GM23248 (cell line): ENCODE data around the gene NBDY. TPM values are rescaled to one million over a fixed set of nuclear protein-coding genes. Genes with fewer than 3 reads are reported as not detected.

Source experiments
- DNase-seq: peaks from one replicate; pipeline ENCODE4 v3.0.0-alpha.2; 2015
- H2AFZ ChIP-seq: fragments of 200-600 bp; sonication (generic); 2 replicates; pipeline ENCODE4 v1.6.1; 2016; ENCODE audit warnings: antibody characterized with exemption
- H3F3A ChIP-seq: fragments of 200-600 bp; sonication (generic); 2 replicates; pipeline ENCODE4 v1.6.1; 2016; ENCODE audit warnings: mild to moderate bottlenecking, antibody characterized with exemption, mixed run types; ENCODE audit not compliant: insufficient read depth
- H3K27ac ChIP-seq: fragments of 200-600 bp; sonication (generic); 2 replicates; pipeline ENCODE4 v1.5.1; 2016; ENCODE audit warnings: mild to moderate bottlenecking
- H3K27me3 ChIP-seq: fragments of 200-600 bp; sonication (generic); replicated peaks from 2 replicates; pipeline ENCODE4 v1.6.1; 2016; ENCODE audit warnings: mild to moderate bottlenecking; ENCODE audit not compliant: insufficient read depth
- H3K36me3 ChIP-seq: fragments of 200-600 bp; sonication (generic); 2 replicates; pipeline ENCODE4 v1.6.1; 2016; ENCODE audit warnings: low read depth, mild to moderate bottlenecking
- H3K4me1 ChIP-seq: fragments of 200-600 bp; sonication (generic); 2 replicates; pipeline ENCODE4 v1.6.1; 2016; ENCODE audit warnings: mild to moderate bottlenecking; ENCODE audit not compliant: insufficient read depth
- H3K4me2 ChIP-seq: fragments of 200-600 bp; sonication (generic); one replicate; pipeline ENCODE4 v1.6.1; 2016; ENCODE audit warnings: mild to moderate bottlenecking; ENCODE audit not compliant: unreplicated experiment
- H3K4me3 ChIP-seq: fragments of 200-600 bp; sonication (generic); 2 replicates; pipeline ENCODE4 v1.5.1; 2016; ENCODE audit warnings: mild to moderate bottlenecking
- H3K79me2 ChIP-seq: fragments of 200-600 bp; sonication (generic); 2 replicates; pipeline ENCODE4 v1.6.1; 2016; ENCODE audit warnings: mild to moderate bottlenecking; ENCODE audit not compliant: insufficient read depth
- H3K9ac ChIP-seq: fragments of 200-600 bp; sonication (generic); 2 replicates; pipeline ENCODE4 v1.6.1; 2016; ENCODE audit warnings: mild to moderate bottlenecking
- H3K9me2 ChIP-seq: fragments of 200-600 bp; sonication (generic); 2 replicates; pipeline ENCODE4 v1.6.1; 2016; ENCODE audit warnings: mixed run types, mild to moderate bottlenecking, moderate library complexity; ENCODE audit not compliant: insufficient read depth
- H3K9me3 ChIP-seq: fragments of 200-600 bp; sonication (generic); one replicate; pipeline ENCODE4 v1.6.1; 2017; ENCODE audit warnings: low read depth
- H4K20me1 ChIP-seq: fragments of 200-600 bp; sonication (generic); 2 replicates; pipeline ENCODE4 v1.6.0; 2016; ENCODE audit not compliant: insufficient read depth
- EZH2 ChIP-seq: fragments of 200-600 bp; sonication (generic); IDR thresholded peaks from 2 replicates; pipeline ENCODE4 v1.6.1; 2018; ENCODE audit warnings: antibody characterized with exemption, mild to moderate bottlenecking; ENCODE audit not compliant: insufficient read depth, poor library complexity, severe bottlenecking
- EZH2phosphoT487 ChIP-seq: fragments of 200-600 bp; sonication (generic); IDR thresholded peaks from 2 replicates; pipeline ENCODE4 v1.6.1; 2018; ENCODE audit warnings: antibody characterized with exemption, moderate library complexity, mild to moderate bottlenecking, low read depth; ENCODE audit not compliant: insufficient read depth
- WGBS, 2 experiments: methylation state at CpG; one replicate each; pipeline ENCODE4 v1.1.6; 2015 to 2017; ENCODE audit warnings: low lambda C conversion rate in 2 of 2, low coverage in 1 of 2; ENCODE audit errors: missing lambda C conversion rate in 2 of 2; 5-methylcytosine and 5-hydroxymethylcytosine counted together
- in situ Hi-C: fragments of 300-500 bp; cut with MboI; formaldehyde crosslinking; loops from 2 replicates; pipeline ENCODE4 v1.15.0; 2020
- polyA plus RNA-seq: library from polyadenylated mRNA; unstranded; fragments of >200 nt; fragmentation: Nextera tagmentation; extraction: Ambion mirVana; gene quantifications from 2 replicates; pipeline ENCODE4 v1.2.1, GENCODE V29; 2016
- total RNA-seq: library from RNA; depleted of rRNA; stranded (reverse); fragments of >200 nt; shearing (Covaris generic); gene quantifications from 2 replicates; pipeline ENCODE4 v1.2.3, GENCODE V29; 2014; rRNA removed

Gene NBDY
- total and polyA plus RNA-seq, 2 experiments from 2014 or later = 8.5 to 193 TPM

DNA sequence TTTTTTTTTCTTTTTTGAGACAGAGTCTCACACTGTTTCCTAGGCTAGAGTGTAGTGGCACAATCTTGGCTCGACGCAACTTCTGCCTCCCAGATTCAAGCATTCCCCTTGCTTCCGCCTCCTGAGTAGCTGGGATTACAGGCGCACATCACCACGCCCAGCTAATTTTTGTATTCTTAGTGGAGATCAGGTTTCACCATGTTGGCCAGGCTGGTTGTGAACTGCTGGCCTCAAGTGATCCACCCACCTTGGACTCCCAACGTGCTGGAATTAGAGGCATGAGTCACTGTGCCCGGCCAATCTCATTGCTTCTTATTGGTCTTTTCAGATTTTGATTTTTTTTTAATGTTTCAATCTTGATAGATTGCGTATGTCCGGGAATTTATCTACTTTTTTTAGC is 124.4 kb downstream of the NBDY start:
- Histone ChIP-seq H4K20me1 (no peaks in the 10 kb centered on the region), H3K9me3 (no peaks in the 10 kb centered on the region), H3K79me2 (no peaks in the 10 kb centered on the region), H3K4me1 (no peaks in the 10 kb centered on the region), H3K9ac (no peak overlapping the region), H3K4me2 (no peak overlapping the region), H3K9me2 (no peaks in the 10 kb centered on the region), H2AFZ (no peak overlapping the region), H3K27me3 (no peaks in the 10 kb centered on the region), H3K36me3 (no peaks in the 10 kb centered on the region), H3F3A (no peaks in the 10 kb centered on the region), H3K4me3 (no peak overlapping the region), H3K27ac (no peak overlapping the region)
- no peak for DNase-seq
- TF ChIP-seq EZH2phosphoT487 = no peak
- no peak for TF ChIP-seq EZH2
- WGBS, 2 experiments = 50 to 71% methylated on average over 9 of the region's 9 CpGs
- in situ Hi-C loops = no loop called here

DNA sequence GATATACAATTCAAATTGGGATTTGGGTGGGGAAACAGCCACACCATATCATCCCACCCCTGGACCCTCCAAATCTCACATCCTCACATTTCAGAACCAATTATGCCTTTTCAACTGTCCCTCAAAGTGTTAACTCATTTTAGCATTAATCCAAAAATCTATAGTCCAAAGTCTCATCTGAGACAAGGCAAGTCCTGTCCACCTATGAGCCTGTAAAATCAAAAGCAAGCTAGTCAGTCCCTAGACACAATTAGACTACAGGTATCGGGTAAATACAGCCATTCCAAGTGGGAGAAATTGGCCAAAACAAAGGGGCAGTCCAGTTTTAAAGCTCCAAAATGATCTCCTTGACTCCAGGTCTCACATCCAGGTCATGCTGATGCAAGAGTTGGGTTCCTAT is 128.0 kb downstream of the NBDY start:
- Histone ChIP-seq H3K27ac (no peak overlapping the region), H3K9me3 (no peaks in the 10 kb centered on the region), H3K4me3 (no peak overlapping the region), H3K4me2 (no peak overlapping the region), H3K9me2 (no peaks in the 10 kb centered on the region), H2AFZ (no peak overlapping the region), H3K4me1 (no peaks in the 10 kb centered on the region), H4K20me1 (no peaks in the 10 kb centered on the region), H3K79me2 (no peaks in the 10 kb centered on the region), H3K36me3 (no peaks in the 10 kb centered on the region), H3F3A (no peaks in the 10 kb centered on the region), H3K27me3 (no peaks in the 10 kb centered on the region), H3K9ac (no peak overlapping the region)
- in situ Hi-C loops = no loop called here
- TF ChIP-seq EZH2 = no peak
- TF ChIP-seq EZH2phosphoT487 = no peak
- DNase-seq = no peak
- 9 to 15% methylated on average over 1 of the region's 1 CpG for WGBS, 2 experiments

DNA sequence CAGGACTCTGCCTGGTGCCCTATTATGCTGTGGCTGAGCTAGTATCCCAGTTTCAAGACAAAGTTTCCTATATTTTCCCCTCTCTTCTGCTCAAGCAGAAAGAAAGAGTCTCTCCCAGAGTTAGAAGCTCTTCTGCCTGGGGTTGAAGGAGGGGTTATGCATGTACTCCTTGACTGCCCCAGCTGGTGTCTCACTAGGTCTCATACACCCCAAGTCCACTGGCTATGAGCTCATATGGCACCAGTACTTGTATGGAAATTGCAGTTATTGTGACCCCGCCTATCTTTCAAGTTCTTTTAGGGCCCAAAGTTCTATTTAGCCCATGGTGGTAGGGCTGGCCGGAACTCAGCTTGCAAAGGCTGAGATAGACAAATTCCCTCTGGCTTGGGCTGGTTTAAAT is 131.8 kb downstream of the NBDY start:
- Histone ChIP-seq H3K4me2 (no peak overlapping the region), H3K9me2 (no peaks in the 10 kb centered on the region), H4K20me1 (no peaks in the 10 kb centered on the region), H3K79me2 (no peaks in the 10 kb centered on the region), H3F3A (no peaks in the 10 kb centered on the region), H3K9ac (no peak overlapping the region), H3K27ac (no peak overlapping the region), H3K4me1 (no peaks in the 10 kb centered on the region), H2AFZ (no peak overlapping the region), H3K27me3 (no peaks in the 10 kb centered on the region), H3K4me3 (no peak overlapping the region), H3K9me3 (no peaks in the 10 kb centered on the region), H3K36me3 (no peaks in the 10 kb centered on the region)
- no peak for TF ChIP-seq EZH2
- no peak for TF ChIP-seq EZH2phosphoT487
- no peak for DNase-seq
- WGBS, 2 experiments = 57 to 63% methylated on average over 1 to 2 of the region's 2 CpGs
- in situ Hi-C loops = no loop called here

Other genes with a start within 250 kb of the NBDY start
- gene UBQLN2, start 165.6 kb upstream of the NBDY start, total RNA-seq = 11.4 and 11.9 TPM in 2 replicates
- 40.6 and 41.8 TPM in 2 replicates for gene UBQLN2, start 165.6 kb upstream of the NBDY start, polyA plus RNA-seq